Kidney capillary endothelial cell (primary cell): Measurements from ENCODE around the gene ZWILCH.

Experiments used
- DNase-seq: peaks from one replicate; pipeline ENCODE4 v3.0.0-alpha.2; 2018; ENCODE audit warnings: low spot score

Gene ZWILCH

DNA sequence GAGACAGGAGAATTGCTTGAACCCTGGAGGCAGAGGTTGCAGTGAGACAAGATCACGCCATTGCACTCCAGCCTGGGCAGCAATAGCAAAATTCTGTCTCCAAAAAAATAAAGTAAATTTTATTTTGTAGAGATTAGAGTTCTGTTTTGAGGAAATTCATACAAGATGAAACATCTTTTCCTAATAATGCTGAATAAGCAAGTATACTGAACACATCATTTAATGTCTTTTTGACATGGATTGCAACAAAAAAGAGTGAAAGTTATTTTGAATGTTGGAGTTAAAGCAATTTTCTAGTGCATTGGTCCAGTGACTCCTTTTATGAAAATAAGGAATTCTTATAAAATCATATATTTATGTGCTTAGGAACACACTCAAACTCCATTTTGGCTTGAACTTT lies 40.1 kb downstream of the ZWILCH start:
- no peak for DNase-seq

DNA sequence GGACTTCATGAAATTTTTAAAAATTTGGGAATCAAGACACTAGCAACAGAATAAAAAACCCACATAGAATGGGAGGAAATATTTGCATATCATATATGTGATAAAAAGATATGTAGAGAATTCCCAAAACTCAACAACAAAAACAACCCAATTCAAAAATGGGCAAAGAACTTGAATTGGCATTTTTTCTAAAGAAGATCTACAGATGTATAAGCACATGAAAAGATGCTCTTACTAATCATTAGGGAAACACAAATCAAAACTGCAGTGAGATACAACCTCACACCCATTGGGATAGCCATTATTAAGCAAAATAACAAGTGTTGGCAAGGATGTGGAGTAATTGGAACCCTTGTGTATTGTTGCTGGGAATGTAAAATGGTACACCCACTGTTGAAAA lies 50.6 kb downstream of the ZWILCH start:
- DNase-seq: no peak

GRCh38 chr15:66558271-66558670 lies 53.1 kb downstream of the ZWILCH start:
- no peak for DNase-seq

DNA sequence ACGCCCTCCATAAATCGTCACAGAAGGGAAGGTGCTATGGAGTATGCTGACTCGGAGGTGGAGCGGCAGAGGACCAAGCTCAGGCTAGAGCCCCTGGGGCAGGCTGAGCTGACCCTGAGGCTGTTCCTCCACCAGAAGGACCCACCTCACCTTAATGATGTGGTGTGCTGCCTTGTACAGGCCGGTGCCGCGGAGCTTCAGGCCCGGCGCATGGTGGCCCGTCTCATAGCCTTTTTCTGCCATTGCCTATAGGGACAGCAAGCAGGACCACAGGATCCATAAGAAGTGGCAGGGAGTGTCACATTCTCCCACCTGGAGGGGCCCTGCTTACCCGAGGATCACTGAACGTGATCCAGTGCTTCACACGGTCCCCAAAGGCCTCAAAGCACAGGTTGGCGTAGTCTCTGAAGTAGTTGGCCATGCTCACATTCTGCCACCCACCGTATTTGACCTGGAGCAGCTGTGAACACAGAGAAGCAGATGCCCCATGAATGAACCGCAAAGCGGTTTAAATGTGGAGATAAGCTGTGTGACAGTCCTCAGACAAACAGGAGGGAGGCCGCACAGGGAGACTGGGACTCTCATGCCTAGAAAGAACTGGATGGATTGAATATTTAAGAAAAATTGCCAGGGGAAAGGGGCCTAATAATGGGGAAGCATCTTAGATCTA lies 55.9 kb downstream of the ZWILCH start:
- no peak for DNase-seq

- DNase-seq: no peak
These were observed 58.0 kb downstream of the ZWILCH start for GRCh38 chr15:66563126-66563525.

GRCh38 chr15:66563566-66564110 lies 58.5 kb downstream of the ZWILCH start:
- DNase-seq: no peak

DNA sequence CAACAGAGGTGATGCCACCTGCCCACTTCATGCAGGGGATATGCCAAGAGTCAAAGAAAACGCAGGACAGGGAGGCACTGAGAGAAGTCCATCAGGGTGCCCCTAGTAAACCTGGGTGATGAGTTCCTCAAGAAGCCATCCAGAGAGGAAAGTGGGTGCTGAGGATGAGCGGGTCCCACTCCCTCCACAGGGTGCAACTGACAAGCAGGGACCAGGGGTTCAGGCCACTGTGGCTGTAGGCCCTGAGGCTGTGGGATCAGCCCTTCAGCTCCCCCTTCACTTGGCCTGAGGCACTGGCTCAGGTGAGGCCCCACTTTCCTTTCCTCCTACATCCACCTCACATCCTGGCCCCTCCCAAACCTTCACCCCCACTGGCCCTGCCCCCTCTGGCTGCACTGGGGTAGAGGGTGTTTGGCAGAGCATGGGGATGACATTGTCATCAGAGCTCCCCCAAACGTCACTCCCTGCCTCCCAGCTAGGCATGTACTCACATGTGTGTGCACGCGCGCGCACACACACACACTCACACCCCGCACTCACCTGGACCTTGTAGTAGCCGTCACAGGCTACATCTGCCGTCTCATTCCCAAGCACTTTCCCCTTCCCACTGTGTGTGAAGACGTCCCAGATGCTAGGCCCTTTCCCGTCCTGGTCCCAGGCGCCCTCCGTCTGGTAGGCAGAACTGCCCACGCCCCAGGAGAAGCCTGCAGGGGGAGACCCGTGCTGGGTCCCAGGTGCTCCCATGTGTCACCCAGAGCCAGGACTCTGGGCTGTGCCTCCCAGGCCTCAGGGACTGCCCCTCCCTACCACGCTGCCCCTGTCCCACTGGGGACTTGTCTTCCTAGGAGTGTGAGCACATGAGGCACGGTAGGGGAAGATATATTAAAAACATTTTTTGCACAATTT lies 59.3 kb downstream of the ZWILCH start:
- no peak for DNase-seq

- DNase-seq: no peak
These were observed 60.1 kb downstream of the ZWILCH start for GRCh38 chr15:66565141-66565641.

- peak; percentile 26 for DNase-seq
These were observed 60.6 kb downstream of the ZWILCH start, which contains the start of gene LCTL for GRCh38 chr15:66565741-66566144. LCTL (minus strand) TSS chr15:66565998; CDS start chr15:66565365, 633 bp downstream.

- DNase-seq: peak; percentile 67
These were observed 61.9 kb downstream of the ZWILCH start for GRCh38 chr15:66566963-66567531.

GRCh38 chr15:66567897-66568296 lies 62.8 kb downstream of the ZWILCH start:
- DNase-seq: no peak

- no peak for DNase-seq
These were observed 64.5 kb downstream of the ZWILCH start for GRCh38 chr15:66569461-66570137.

GRCh38 chr15:66570327-66570726 lies 65.2 kb downstream of the ZWILCH start:
- no peak for DNase-seq

DNA sequence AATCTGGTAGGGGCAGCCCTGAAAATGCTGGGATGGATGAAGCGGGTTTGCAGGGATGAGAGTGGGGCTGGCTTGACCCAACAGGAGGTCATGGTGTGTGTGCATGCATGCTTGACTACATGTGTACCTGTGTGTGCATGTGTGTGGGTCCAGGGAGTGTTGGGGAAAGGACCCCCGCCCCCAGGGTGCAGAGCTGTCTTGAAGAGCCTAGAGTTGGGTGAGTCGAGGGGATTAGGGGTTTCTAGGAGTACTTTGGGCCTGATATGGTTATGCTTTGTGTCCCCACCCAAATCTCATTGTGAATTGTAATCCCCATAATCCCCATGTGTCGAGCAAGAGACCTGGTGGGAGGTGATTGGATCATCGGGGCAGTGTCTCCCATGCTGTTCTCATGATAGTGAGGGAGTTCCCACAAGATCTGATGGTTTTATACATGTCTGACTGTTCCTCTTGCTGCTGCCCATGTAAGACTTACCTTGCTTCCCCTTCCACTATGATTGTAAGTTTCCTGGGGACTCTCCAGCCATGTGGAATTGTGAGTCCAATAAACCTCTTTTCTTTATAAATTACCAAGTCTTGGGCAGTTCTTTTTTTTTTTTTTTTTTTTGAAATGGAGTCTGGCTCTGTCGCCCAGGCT lies 65.8 kb downstream of the ZWILCH start:
- DNase-seq: no peak

DNA sequence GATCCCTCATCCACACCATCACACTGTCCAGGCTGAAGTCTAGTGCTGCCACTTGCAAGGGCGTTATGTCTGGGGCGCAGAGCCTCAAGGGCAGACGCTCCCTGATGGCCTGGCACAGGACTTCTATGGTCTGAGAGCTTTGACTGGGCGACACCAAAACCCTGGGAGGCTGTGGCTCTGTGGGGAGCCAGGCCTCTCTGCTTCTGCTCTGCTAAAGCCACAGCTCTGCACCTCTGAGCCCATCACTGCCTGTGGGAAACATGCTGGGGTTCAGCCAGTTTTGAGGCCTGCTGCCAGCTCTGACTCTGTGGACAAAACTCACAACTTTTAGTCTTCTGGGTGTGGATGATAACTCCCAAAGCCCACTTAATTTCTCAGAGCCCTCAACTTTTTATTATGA lies 67.0 kb downstream of the ZWILCH start:
- DNase-seq: no peak

DNA sequence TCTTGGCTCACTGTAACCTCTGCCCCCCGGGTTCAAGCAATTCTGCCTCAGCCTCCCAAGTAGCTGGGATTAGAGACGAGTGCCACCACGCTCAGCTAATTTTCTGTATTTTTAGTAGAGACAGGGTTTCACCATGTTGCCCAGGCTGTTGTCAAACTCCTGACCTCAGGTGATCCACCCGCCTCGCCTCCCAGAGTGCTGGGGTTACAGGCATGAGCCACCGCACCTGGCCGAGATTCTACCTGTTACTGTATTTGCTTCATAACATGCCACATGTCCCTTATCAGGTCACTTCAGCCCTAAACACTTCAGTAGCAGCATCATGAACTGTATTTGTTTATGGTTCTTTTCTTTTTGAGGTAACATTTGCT lies 68.2 kb downstream of the ZWILCH start:
- DNase-seq: no peak

GRCh38 chr15:66573719-66574595 lies 68.8 kb downstream of the ZWILCH start:
- no peak for DNase-seq

GRCh38 chr15:66574596-66574950 lies 69.4 kb downstream of the ZWILCH start:
- no peak for DNase-seq

- DNase-seq: peak; percentile 95
These were observed 73.3 kb downstream of the ZWILCH start for GRCh38 chr15:66578286-66578875.

- peak; percentile 64 for DNase-seq
These were observed 75.5 kb downstream of the ZWILCH start for GRCh38 chr15:66580643-66581042.
